ENCODE measurements around the gene CDH4.

Gene CDH4

DNA sequence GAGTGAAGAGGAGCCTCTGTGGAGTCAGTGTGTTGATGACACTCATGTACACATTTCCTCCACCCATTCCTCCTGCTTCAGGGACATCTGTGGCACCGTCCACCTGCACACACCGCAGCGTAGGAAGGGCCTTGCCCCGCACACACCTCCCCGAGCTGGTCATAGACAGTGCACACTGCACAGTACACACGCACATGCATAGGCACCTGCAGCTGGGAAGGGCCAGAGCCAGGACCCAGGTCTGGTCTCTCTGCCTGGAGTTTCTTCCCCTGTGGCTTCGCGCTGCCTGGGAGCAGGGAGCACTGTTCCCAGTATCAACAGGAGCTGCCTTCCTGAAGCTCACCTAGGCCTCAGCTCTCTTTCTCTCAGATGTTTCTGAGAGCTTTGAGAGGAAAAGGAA, 473.1 kb downstream of the CDH4 start:
- no peak for DNase-seq

DNA sequence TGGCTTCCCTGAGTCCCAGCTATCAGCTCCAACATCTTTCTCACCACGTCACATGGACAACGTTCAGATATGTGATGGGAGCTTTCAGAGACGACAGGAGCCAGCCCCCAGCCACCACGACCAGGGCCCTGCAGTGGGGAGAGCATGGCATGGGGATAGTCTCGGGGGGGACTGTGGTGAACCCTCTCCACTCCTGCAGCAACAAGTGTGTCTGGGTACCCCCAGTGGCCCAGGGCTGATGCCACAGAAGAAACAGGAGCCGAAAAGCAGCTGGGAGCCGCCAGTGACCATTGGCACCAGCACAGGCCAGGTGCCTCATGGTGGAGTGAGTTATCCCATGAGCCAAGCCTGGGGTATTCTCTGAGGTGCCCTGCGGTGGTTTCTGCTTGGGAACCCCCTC, 473.9 kb downstream of the CDH4 start:
- DNase-seq: no peak

- no peak for DNase-seq
Observed at GRCh38 chr20:61726979-61727378, 474.9 kb downstream of the CDH4 start.

DNA sequence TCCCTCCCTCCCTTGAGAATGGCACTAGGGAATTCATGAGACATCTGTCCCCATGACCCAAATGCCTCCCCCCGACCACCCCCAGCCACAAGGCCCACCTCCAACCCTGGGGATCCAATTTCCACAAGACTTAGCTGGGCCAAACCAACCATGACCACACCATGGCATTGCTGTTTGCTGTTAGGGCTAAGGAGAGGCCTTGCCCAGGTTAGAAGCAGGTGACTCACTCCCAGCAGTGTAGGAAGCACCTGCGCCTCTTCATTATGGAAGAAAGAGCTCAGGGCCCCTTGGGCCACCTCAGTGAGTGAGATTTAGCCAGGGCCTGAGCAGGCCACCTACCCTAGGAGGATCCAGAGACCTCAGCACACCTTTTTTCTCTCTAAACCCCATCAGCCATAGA, 475.7 kb downstream of the CDH4 start:
- no peak for DNase-seq

DNA sequence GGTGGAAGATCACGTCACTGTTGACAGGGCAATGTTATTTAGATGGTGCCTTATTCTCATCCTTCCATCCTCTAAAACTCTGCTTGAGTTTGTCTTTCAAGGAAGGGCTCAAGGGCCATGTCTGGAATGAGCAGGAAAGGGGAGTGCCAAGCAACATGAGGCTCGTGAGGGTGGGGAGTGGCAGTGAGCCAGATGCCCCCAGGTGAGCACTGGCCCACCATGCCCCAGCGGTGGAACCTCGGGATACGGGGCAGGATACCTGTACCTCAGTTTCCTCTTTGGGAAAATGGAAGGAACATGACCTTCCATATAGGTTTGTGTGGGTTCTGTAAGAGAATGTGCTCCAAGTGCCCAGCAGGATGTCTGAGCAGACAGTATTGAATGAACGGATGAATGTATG, 476.3 kb downstream of the CDH4 start:
- DNase-seq: no peak

DNA sequence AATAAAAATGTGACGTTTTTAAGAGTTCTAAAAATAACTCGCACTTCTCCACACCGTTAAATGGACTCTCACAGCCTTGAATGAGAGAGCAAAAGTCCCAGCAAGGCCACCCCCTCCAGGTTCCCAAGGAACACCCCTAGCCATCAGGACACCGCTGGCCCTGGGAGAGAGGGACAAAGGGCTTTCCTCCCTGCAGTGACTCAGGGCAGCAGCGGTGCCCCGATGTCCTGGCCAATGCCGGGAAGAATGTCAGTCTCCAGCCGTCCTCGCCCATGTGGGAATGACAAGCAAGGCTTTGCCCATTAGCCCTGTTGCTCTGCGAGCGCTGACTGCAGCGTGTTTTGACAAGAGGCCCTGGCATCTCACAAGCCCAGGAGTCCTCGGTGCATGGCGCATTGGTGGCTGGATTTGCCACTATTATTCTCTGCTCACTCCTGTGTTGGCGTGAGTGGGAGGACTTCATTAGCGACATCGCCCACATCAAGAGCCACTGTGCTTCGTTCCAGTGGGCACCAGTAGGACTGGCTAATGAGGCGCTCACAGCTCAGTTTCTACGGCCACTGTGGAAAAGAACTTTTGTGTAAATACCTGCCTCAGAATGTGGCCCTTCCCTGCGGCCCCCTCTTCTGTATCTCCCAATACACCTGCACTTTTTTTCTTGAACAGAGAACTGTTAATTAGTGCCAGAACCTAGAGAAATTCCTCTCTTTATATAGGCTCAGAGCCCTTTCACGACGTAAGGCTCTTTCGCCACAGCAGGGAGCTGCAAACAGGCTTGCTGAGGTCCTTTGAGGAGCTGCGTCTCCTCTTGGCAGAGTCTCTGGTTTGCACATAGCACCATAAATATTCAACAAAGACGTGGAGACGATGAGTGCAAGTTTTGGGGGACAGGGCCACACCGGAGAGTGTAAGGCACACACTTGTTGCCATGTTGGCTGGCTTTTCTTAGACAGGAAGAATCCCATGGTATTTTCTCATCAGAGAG, 477.0 kb downstream of the CDH4 start:
- DNase-seq: no peak

DNA sequence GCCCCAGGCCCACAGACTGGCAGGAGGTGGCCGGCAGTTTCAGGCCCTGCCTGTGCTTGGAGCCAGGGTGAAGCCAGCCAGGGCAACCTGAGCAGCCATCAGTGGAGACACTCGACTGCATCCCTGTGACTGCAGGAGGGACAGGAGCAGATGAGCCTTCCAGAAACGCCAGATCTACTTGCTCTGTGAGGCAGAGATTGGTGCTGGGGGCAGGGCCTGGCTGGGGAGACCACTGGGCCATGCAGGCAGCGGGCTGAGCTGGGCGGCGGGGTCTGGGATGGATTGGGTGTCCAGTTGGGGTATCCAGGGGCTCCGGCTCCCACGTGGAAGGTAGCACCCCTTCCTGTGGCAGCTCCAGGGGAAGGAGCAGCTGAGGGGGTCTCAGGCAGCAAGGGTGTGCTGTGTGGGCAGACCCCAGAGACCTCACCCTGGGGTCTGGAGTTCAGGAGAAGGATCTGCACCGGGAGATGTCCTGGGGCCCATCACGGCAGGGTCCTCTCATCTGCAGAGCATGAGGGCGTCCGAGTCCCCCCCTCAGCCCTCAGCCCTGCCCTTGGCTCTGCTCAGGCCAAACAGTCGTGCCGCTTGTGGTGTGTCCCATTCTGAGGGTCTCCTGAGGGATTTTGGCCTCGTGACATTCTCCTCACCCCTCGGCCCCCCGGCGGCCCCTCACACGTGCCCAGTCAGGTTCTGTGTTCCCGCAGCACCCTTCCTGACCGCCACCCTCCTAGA, 478.7 kb downstream of the CDH4 start:
- no peak for DNase-seq

DNA sequence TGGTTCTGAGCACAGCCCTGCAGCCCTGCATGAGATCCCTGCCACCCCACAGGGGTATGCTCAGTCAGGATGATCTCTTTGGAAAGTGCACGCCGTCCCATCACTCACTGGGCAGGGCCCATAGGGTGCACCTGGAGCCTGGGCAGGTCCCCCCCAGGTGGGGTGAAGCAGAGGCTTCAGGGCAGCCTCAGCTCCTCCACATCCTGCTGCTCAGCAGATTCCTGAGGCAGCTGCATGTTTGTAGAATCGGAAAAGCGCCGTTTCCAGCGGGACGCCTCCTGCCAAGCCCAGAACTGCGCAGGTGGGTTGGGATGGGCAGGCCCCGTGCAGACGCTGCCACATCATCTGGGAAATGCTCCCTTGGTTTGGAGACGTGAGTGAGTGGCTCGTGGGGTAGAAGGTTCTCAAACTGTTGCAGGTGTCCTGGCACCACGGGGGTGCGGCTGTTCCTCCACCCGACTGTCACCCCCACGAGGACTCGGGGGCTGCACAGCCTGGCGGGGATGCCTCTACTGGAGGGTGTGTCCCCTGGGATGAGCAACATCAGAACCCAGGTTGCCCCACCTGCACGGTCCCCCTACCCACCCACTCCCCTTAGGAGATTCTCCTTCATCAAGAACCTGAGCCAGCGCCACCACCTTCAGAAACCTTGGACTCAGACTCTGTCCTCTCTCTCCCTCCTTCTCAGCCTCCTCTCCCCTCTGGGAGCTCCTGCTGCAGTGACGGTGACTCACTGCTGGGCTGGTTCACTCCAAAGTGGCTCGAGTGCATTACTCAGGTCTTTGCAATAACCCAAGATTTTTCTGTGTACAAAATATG, 479.5 kb downstream of the CDH4 start:
- DNase-seq: no peak

- no peak for DNase-seq
Observed at GRCh38 chr20:61732511-61733210, 480.6 kb downstream of the CDH4 start.

- DNase-seq: no peak
Observed at GRCh38 chr20:61733216-61733615, 481.2 kb downstream of the CDH4 start.

GRCh38 chr20:61733891-61734732, 482.1 kb downstream of the CDH4 start:
- no peak for DNase-seq

GRCh38 chr20:61734733-61735502, 482.9 kb downstream of the CDH4 start:
- no peak for DNase-seq

- no peak for DNase-seq
Observed at GRCh38 chr20:61735503-61735785, 483.4 kb downstream of the CDH4 start.

DNA sequence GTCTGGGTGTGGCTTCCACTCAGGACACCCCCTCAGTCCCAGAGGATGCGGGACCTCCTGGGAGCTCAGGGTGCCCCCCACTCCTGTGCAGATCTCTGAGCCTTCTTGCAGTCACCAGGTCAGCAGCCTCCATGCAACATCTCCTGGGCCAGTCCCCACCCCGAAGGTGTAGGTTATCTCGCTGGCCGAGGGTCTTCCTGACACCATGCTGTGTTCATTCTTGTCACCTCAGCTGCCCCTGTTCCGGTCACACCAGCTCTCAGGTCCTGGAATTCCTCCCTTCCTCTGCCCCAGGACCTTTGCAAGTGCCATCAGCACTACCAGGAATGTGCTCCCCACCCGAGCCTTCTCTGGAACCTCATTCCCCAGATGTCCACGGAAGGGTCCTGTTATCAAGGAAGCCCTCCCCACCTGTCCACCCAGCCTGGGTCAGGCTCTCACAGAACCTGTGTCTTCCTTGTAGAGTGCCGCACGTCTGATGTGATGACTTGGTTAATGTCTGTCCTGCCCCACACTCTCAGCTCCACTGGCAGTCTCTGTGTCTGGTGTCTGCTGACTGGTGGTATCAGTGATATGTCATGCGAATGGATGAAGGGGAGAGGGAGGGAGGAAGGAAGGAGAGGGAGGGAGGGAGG, 484.1 kb downstream of the CDH4 start:
- no peak for DNase-seq

- DNase-seq: no peak
Observed at GRCh38 chr20:61736751-61737310, 484.8 kb downstream of the CDH4 start.

- no peak for DNase-seq
Observed at GRCh38 chr20:61737346-61737745, 485.3 kb downstream of the CDH4 start.

DNA sequence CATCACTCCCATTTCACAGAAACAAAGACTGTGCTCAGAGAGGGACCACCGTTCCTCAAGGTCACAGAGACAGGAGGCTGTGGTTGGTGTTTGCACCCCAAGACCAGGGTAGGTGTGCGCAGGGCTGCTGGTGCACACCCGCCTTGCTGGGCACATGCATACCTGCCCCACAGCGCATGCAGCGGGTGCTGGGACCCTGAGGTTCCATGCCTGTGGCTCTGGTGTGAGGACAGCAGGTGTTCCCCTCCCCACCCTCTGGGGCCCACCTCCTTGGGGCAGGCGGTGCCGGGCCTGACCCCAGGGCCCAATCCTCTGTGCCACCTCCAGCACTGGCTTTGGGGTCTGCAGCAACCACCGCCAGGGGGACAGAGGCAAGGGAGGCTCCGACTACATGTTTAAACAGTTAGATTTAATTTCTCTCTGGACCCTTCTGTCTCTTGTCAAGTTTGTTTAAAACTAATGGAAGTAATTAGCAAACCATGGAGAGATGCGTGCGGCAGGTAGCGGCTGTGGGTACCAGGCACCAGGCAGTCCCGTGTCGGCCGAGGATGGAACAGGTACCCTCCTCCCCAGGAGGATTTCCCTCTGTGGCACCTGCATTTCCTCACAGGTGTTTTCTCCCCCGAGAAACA, 485.9 kb downstream of the CDH4 start:
- DNase-seq: no peak

GRCh38 chr20:61738601-61739069, 486.6 kb downstream of the CDH4 start:
- DNase-seq: no peak

Data from amygdala (tissue), 56 donors.